Osteocyte (in vitro differentiated cells): Measurements from ENCODE around the gene HEPACAM. TPM values are rescaled to one million over a fixed set of nuclear protein-coding genes. Genes with fewer than 3 reads are reported as not detected.

Source experiments
- DNase-seq: peaks from one replicate; pipeline ENCODE4 v3.0.0; 2021; ENCODE audit warnings: mixed read lengths; ENCODE audit not compliant: unreplicated experiment; ENCODE audit errors: extremely low spot score
- H3K27ac Mint-ChIP-seq: one replicate; pipeline ENCODE4 v1.8.0; 2021; ENCODE audit warnings: mild to moderate bottlenecking, mixed read lengths; ENCODE audit not compliant: unreplicated experiment
- H3K27me3 Mint-ChIP-seq: one replicate; pipeline ENCODE4 v1.8.0; 2021; ENCODE audit warnings: mixed read lengths; ENCODE audit not compliant: unreplicated experiment
- H3K36me3 Mint-ChIP-seq: one replicate; pipeline ENCODE4 v1.8.0; 2021; ENCODE audit warnings: mixed read lengths; ENCODE audit not compliant: unreplicated experiment
- H3K4me1 Mint-ChIP-seq: one replicate; pipeline ENCODE4 v1.8.0; 2021; ENCODE audit warnings: mixed read lengths; ENCODE audit not compliant: unreplicated experiment
- H3K4me3 Mint-ChIP-seq: one replicate; pipeline ENCODE4 v1.8.0; 2021; ENCODE audit warnings: mild to moderate bottlenecking, moderate library complexity, mixed read lengths; ENCODE audit not compliant: unreplicated experiment
- H3K9me3 Mint-ChIP-seq: one replicate; pipeline ENCODE4 v1.8.0; 2021; ENCODE audit warnings: mixed read lengths; ENCODE audit not compliant: unreplicated experiment
- CTCF ChIP-seq: fragments of 200-600 bp; sonication (generic); IDR thresholded peaks from 2 replicates; pipeline ENCODE4 v1.5.0; 2021; ENCODE audit warnings: antibody characterized with exemption, mild to moderate bottlenecking, moderate library complexity
- total RNA-seq: library from RNA; stranded (reverse); gene quantifications from 2 replicates; pipeline ENCODE4 v1.2.1, GENCODE V29; 2021

HEPACAM gene
- total RNA-seq, 1 donor from 2014 or later: not detected

- no peak overlapping the region for H3K27ac Mint-ChIP-seq
- H3K4me3 Mint-ChIP-seq: no peak overlapping the region
- peaks cover 12% of the 10 kb centered on the region for H3K9me3 Mint-ChIP-seq
- no peak for TF ChIP-seq CTCF
- peaks cover 6% of the 10 kb centered on the region for H3K4me1 Mint-ChIP-seq
- no peaks in the 10 kb centered on the region for H3K36me3 Mint-ChIP-seq
- no peak for DNase-seq
- H3K27me3 Mint-ChIP-seq: peaks cover 7% of the 10 kb centered on the region
Measured at GRCh38 chr11:124950601-124951330, 14.9 kb upstream of the HEPACAM start.

DNA sequence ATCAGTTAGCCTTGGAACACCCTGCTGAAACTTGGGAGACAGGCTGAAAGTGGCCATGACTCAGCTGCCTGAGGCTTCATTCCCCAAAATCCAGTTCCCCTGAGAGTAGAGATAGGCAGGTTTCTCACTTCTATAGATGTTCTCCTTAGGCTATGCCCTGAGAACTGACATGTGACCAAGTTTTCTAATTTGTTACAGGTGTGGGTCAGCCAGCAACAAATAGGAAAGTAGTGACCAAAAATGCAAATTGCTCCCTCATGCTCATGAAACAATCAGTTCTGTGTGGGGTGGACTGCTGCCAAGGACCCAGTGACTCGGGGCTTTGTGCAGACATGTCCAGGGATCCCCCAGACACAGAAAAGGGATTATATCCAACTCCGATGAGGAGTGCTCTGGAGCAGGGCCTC is 10.9 kb upstream of the HEPACAM start:
- DNase-seq: no peak
- Mint-ChIP-seq H3K27ac (no peak overlapping the region), H3K4me1 (peaks cover 6% of the 10 kb centered on the region), H3K9me3 (peaks cover 12% of the 10 kb centered on the region), H3K36me3 (no peaks in the 10 kb centered on the region), H3K4me3 (no peak overlapping the region), H3K27me3 (peaks cover 9% of the 10 kb centered on the region)
- no peak for TF ChIP-seq CTCF

- Mint-ChIP-seq H3K27ac (no peak overlapping the region), H3K4me1 (peaks cover 6% of the 10 kb centered on the region), H3K4me3 (no peak overlapping the region), H3K9me3 (peaks cover 12% of the 10 kb centered on the region), H3K36me3 (no peaks in the 10 kb centered on the region), H3K27me3 (peaks cover 11% of the 10 kb centered on the region)
- DNase-seq: no peak
- TF ChIP-seq CTCF: no peak
Measured at GRCh38 chr11:124945826-124946225, 10.0 kb upstream of the HEPACAM start.

GRCh38 chr11:124944565-124944964 is 8.7 kb upstream of the HEPACAM start:
- no peak for TF ChIP-seq CTCF
- Mint-ChIP-seq H3K9me3 (peaks cover 12% of the 10 kb centered on the region), H3K27me3 (peaks cover 15% of the 10 kb centered on the region), H3K27ac (no peak overlapping the region), H3K4me3 (no peak overlapping the region), H3K4me1 (peaks cover 6% of the 10 kb centered on the region), H3K36me3 (no peaks in the 10 kb centered on the region)
- DNase-seq: no peak

GRCh38 chr11:124943741-124944140 is 7.9 kb upstream of the HEPACAM start:
- H3K36me3 Mint-ChIP-seq: no peaks in the 10 kb centered on the region
- no peak overlapping the region for H3K27ac Mint-ChIP-seq
- H3K27me3 Mint-ChIP-seq: peaks cover 15% of the 10 kb centered on the region
- H3K4me3 Mint-ChIP-seq: no peak overlapping the region
- TF ChIP-seq CTCF: no peak
- peaks cover 10% of the 10 kb centered on the region for H3K9me3 Mint-ChIP-seq
- no peak for DNase-seq
- peaks cover 6% of the 10 kb centered on the region for H3K4me1 Mint-ChIP-seq
